Frontal cortex (tissue), 4 donors: Measurements from ENCODE around the gene GALP. TPM values are rescaled to one million over a fixed set of nuclear protein-coding genes. Genes with fewer than 3 reads are reported as not detected.
"Not testable (repeated sequence)": the region's sequence is repeated elsewhere in the genome, so short reads cannot be mapped to it uniquely, and the experiment has no call there.

Experiments
- DNase-seq, 2 donors: peaks; one replicate each; pipeline ENCODE4 v3.0.0; 2012; ENCODE audit warnings: low spot score in 2 of 2
- FAIRE-seq: peaks from 2 replicates; lab custom pipeline; 2012; peaks lifted over from hg19 to GRCh38; lab: Jason Lieb, UNC
- total RNA-seq: library from RNA; depleted of rRNA; stranded (reverse); fragments of >200 nt; gene quantifications from one replicate; pipeline ENCODE4 v1.2.3, GENCODE V29; 2014
- donor health status: control.
- donor health status: control.
- donor health status: control.

Gene GALP
- total RNA-seq, 1 donor from 2014 or later, result 0.41 TPM

DNA sequence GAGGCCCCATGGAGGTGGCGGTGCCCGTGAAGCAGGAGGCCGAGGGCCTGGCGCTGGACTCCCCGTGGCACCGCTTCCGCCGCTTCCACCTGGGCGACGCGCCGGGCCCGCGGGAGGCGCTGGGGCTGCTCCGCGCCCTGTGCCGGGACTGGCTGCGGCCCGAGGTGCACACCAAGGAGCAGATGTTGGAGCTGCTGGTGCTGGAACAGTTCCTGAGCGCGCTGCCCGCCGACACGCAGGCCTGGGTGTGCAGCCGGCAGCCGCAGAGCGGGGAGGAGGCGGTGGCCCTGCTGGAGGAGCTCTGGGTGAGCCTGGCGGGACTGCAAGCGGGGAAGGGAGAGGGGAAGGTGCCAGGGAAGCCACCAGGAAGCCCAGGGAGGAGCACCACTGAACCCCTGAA is 28.9 kb upstream of the GALP start:
- FAIRE-seq, result no peak
- DNase-seq, result no peak

DNA sequence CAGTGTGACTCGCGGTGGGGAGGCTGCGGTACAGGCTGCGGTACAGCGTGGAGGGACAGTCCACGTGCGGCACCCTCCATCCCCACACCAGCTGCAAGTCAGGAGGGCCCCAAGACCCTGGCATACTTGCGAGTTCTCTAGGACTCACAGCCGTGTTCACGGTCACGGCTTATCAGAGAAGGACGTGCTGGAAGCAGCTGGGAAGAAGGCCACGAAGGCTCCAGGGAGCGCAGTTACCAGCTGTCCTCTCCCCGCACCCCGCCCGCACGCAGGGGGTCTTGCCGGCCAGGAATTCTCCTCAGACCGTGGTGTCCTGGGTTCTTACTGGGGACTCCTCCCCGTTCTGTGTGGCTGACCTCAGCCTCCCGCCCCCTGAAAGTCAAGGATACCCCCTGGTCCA is 28.5 kb upstream of the GALP start:
- no peak for FAIRE-seq
- no peak for DNase-seq

DNA sequence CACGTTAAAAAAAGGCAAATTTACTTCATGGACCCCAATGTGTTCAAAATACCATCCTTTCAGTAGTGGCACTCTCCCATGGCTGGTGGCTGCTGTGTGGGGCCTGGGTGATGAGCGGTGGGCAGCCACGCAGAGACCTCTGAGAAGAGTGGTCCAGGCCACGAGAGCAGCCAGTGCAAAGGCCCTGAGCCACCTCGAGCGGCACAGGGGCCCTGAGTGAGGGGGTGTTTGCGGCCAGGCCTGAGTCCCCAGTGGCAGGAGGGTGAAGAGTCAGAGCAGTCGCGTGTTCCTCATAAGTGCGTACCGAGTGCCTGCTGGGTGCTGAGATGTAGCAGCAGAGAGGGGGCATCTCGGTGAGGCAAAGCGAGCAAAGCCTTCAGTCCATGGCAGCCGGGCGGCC is 27.7 kb upstream of the GALP start:
- DNase-seq (no peak), FAIRE-seq (no peak)

DNA sequence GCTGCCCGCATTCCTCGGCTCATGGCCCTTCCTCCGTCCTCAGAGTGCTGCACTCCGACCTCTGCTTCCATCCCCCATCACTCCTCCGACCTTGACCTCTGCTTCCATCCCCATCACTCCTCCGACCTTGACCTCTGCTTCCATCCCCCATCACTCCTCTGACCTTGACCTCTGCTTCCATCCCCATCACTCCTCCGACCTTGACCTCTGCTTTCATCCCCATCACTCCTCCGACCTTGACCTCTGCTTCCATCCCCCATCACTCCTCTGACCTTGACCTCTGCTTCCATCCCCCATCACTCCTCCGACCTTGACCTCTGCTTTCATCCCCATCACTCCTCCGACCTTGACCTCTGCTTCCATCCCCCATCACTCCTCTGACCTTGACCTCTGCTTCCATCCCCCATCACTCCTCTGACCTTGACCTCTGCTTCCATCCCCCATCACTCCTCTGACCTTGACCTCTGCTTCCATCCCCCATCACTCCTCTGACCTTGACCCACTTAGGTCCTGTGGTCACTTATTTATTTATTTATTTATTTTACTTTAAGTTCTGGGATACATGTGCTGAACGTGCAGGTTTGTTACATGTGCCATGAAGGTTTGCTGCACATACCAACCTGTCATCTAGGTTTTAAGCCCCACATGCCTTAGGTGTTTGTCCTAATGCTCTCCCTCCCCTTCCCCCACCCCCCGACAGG is 26.7 kb upstream of the GALP start:
- not testable (repeated sequence) for DNase-seq, FAIRE-seq

DNA sequence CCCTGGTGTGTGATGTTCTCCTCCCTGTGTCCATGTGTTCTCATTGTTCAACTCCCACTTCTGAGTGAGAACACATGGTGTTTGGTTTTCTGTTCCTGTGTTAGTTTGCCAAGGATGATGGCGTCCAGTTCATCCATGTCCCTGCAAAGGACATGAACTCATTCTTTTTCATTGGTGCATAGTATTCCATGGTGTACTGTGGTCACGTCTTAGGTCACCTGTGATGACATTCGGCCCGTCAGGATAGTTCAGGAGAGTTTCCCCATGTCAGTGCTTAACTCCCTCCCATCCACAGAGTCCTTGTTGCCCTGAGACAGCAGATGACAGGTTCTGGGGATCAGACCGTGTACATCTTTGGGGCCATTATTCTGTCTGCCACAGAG is 26.2 kb upstream of the GALP start:
- DNase-seq (no peak), FAIRE-seq (no peak)

DNA sequence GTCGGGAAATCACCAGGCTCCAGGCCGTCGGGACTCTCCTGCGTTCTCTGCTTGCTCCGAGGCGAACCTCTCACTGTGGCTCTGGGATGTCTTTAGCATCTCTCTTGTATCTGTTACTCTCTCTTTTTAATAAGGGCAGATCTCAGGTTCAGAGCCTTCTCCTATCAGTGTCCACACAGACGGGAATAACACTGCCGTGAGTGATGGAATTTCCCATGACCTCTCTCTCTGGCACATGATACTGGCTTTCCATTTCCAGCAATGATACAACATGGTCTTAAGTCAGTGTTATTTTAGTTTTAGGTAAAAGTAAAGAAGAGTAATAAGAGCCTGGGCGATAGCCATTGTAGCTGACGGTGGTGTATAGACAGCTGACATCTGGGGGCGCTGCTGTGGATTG is 25.4 kb upstream of the GALP start:
- no peak for FAIRE-seq

DNA sequence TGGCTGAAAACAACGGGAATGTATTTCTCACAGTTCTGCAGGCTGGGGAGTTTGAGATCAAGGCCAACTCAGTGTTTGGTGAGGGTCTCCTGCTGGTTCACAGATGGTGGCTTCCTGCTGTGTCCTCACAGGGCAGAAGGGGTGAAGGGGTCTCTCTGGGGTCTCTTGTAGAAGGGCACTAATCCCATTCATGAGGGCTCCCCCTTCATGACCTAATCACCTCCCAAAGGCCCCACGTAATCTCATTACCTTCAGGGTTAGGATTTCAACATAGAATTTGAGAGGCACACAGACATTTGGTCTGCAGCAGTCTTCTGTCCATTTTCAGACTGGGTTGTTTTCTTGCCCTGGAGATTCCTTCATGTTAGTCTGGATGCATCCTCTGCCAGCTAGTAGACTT is 23.2 kb upstream of the GALP start:
- FAIRE-seq (no peak), DNase-seq (no peak)

More for the DNA sequence above, 25.4 kb upstream of the GALP start:
- no peak for DNase-seq

DNA sequence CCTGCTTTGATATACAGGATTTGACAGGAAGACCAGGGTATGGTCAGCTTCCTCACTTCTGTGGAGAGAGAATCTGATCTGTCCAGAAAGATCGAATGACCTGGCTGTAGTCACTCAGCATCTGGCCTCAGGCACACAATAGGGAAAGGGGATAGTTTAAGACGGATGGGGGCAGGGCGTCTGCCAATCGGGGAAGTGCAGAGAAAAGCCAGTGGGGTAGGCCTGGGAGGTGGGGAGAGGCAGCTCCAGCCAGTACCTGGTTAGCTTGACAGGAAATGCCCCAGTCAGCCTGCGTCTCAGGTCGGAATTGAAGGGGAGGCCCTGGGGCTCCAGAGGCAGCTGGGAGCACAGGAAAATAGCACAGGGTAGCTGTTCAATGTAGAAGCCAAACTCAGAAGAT is 22.3 kb upstream of the GALP start:
- FAIRE-seq (no peak), DNase-seq (no peak)

DNA sequence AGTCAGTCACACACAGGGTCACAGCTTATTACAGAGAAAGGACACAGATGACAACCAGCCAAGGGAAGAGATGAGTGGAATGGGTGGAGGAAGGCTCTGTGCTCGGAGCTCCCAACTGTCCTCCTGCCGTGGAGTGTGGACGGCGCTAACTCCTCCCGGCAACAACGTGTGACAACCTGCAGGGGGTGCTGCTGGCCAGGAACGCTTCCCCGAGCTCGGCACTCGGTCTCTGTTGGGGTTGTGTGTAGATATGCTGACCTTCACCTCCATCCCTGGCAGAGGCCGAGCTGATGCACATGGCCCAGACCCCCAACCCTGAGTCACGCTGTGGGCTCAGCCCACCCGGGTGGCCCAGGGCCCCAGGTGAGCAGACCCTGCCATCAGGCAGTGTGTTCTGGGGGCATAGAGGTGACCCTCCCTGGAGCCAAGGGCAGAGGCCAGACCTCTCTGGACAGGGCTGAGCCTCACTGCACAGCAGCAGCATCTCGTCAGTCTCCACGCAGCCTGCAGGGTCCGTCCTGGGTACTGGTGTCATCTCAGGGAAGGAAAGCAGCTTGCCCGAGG is 20.6 kb upstream of the GALP start:
- no peak for DNase-seq
- FAIRE-seq, result no peak

DNA sequence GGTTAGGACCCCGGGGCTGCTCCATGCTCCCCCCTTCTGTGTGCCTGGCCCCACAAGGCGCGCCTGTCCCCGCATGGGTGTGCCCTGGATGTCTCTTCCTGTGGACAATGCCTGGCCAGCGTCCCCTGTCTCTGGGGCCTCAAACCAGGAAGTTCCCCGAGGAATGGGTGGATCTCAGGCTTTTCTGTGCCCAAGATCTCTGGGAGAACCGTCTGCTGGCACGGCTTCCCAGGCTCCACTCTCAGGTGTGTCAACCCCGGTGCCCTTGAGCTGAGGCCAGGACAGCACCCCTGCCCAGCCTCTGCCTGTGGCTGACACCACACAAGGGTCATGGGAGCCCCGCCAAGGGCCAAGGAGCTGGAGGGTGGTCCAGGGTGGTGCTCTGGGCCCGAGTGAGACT is 19.0 kb upstream of the GALP start:
- DNase-seq, result no peak
- no peak for FAIRE-seq

DNA sequence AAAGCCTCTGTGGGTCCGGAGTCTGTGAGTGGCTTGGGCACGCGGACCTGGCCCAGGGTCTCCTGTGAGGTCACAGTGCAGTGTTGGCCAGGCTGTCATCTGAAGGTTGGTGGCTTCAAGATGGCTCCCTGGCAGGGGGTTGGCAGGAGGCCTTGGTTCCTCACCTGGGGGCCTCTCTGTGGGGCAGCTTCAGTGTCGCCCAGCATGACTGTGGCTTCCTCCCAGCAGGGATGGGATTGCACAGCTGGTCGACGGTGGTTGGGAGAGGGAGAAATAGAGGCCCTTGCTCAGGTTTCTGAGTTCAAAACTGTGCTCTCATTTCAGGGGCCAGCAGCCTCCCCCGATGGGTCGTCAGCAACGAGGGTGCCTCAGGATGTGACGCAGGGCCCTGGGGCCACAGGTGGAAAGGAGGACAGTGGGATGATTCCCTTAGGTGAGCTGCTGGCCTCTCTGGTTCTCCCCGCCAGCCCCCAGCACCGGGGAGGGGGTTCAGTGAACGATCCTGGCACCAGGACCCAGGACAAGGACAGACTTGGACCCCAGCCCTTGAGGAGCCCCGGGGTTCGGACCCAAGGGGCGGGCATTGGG is 17.5 kb upstream of the GALP start:
- FAIRE-seq, result no peak

DNA sequence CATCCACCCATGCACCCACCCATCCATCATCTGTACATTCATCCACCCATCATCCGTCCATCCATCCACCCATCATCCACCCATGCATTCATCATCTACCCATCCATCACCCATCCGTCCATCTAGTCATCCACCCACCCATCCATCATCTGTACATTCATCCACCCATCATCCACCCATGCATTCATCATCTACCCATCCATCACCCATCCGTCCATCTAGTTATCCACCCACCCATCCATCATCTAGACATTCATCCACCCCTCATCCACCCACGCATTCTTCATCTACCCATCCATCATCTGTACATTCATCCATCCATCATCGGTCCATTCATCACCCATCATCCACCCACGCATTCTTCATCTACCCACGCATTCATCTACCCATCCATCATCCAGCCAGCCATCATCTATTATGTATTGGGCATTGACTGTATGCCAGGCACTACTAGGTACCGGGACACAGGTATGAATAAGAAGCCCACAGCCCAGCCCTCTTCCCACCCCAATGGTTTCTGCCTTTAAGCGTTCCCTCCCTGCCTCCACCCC is 16.7 kb upstream of the GALP start:
- no peak for DNase-seq
- no peak for FAIRE-seq

More for the DNA sequence above, 17.5 kb upstream of the GALP start:
- no peak for DNase-seq

DNA sequence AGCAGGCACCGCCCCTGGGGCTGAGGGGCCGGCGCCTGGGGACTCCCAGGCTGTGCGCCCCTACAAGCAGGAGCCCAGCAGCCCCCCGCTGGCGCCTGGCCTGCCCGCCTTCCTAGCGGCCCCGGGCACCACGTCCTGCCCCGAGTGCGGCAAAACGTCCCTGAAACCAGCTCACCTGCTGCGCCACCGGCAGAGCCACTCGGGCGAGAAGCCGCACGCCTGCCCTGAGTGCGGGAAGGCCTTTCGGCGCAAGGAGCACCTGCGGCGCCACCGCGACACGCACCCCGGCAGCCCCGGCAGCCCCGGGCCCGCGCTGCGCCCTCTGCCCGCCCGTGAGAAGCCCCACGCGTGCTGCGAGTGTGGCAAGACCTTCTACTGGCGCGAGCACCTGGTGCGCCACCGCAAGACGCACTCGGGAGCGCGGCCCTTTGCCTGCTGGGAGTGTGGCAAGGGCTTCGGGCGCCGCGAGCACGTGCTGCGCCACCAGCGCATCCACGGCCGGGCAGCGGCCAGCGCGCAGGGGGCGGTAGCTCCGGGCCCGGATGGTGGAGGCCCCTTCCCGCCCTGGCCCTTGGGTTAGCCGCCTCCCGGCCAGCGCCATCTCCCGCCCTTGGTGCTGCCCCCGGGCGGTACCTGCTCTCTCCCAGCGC is 16.1 kb upstream of the GALP start:
- no peak for DNase-seq
- FAIRE-seq, result no peak

DNA sequence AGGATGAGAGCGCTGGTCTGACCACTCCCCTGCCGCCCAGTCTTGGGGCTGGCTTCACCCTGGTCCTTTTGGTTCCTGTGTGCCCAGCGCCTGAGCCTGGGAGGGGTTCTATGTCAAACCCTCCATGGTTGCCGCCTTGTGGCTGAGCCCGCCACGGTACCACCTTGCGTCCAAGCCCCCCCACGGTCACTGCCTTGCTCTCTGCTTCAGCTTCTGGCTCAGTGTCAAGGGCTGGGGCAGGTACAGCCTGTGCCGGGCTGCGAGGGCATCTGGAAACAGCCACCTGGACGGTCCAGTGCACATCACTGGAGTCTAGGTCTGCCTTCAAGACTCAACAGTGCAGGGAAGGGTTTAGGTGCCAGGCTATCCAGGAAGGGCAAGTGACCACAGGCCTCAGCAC is 14.3 kb upstream of the GALP start:
- FAIRE-seq, result no peak
- DNase-seq, result no peak

DNA sequence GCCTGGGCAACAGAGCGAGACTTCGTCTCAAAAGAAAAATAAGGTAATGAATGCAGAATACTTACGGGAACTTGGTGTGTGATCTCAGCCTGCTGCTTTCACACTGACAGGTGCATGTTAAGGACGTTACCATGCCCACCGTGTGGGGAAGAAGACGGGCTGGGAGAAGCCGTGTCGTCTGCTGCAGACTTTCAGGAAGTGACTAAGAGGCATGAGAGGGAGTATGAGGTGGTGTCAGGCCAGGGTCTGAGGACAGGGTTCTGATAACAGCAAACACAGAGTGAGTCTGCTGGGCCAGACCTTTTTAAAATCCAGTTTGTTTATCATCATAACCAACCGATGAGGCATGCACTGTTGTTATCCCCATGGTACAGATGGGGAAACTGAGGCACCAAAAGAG is 13.6 kb upstream of the GALP start:
- no peak for FAIRE-seq

DNA sequence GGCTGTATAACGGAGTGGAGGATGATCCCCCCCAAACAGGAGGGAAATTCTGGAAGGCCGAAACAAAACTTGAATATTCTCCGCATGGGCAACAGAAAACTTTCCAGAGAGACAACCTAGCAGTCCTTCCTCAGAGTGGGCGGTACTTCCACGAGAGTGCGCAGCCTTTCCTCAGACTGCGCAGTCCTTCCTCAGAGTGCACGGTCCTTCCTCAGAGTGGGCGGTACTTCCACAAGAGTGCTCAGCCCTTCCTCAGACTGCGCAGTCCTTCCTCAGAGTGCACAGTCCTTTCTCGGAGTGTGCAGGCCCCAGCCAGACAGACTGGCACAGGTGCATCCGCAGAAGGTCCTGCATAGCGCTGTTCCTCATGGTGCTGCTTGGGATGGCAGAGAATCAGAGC is 12.7 kb upstream of the GALP start:
- no peak for DNase-seq
- no peak for FAIRE-seq

More for the DNA sequence above, 13.6 kb upstream of the GALP start:
- no peak for DNase-seq

DNA sequence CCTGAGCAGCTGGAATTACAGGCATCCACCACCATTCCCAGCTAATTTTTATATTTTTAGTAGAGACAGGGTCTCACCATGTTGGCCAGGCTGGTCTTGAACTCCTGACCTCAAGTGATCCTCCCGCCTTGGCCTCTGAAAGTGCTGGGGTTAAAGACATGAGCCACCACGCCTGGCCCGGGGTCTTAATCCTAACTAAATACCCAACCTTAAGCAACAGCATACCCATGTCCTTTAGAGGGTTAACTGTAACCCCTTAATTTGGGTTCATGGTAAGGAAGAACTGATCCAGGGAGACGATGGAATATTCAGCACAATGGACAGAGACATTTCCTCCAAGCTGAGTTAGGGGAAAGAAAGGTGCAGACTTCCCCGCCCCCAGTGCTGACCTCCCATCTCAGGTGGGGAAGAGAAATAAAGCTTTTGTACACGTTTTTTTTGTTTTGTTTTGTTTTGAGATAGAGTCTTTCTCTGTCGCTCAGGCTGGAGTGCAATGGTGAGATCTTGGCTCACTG is 8.7 kb upstream of the GALP start:
- FAIRE-seq (no peak), DNase-seq (no peak)

DNA sequence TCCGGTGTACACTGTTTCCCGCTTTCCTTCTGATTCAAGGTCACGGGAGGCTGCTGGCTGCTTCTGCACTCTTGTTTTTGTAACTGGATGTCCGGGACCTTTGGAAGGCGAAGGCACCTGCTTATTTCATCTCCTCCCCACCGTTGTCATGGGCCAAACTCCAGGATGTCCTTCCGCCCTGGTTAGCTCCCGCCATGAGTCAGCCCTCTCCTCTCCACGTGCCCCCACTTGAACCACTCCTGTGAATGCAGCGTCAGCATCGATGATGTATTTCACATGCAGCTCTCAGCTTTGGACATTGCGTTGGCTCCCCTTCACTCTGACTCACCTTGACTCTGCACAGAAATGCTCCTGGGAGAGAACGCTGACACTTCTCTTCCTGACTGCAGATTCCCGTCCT is 5.5 kb upstream of the GALP start:
- no peak for FAIRE-seq
- DNase-seq, result no peak

DNA sequence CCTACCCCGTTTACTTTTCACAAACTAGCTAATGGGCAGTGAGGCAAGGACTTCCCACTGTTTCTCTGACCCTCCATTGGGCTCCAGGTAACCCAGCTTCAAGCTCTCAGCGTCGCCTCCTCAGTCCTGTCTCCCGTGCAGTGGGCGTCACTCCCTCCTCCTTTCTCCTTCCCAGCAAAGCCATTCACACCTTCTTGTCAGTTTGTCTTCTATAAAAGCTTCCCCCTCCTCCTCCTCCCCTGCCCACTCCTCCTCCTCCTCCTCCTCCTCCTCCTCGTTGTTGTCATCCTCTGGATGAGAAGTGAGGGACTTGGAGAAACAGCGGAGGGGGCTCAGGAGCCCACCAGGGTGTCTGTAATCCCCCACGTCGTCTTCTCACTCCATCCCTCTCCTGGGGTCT is 1.7 kb upstream of the GALP start:
- DNase-seq, result no peak
- no peak for FAIRE-seq

DNA sequence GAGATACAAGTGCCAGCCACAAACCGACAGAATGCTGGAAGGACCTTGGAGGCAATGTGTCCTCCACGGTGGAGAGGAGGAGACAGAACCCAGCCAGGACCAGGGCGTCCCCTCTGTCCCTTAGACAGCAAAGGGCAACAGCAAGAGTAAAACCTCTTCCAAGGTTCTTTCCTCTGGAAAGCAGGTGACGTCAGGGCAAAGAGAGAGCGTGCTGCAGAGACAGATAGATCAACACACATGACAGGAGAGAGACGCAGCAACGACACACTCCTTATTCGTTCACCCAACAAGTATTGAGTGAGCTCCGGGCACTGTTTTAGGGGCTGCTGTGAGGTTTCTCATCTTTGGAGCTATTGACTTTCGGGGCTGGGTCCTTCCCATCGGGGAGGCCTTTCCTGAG is 1.3 kb upstream of the GALP start:
- DNase-seq (no peak), FAIRE-seq (no peak)

DNA sequence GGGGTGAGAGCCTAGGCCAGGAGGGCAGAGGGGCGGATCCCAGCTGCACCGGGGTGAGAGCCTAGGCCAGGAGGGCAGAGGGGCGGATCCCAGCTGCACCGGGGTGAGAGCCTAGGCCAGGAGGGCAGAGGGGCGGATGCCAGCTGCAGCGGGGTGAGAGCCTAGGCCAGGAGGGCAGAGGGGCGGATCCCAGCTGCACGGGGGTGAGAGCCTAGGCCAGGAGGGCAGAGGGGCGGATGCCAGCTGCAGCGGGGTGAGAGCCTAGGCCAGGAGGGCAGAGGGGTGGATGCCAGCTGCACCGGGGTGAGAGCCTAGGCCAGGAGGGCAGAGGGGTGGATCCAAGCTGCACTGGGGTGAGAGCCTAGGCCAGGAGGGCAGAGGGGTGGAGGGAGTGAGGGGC is 502 bp downstream of the GALP start:
- DNase-seq, FAIRE-seq: not testable (repeated sequence)
